H1 (cell line): ENCODE measurements around the gene UNC80.

ENCODE experiments used
- CBX5 ChIP-seq: fragments of 300-800, 300-1000 bp; sonication (generic); IDR thresholded peaks from 2 replicates; pipeline ENCODE4 v1.7.1; 2016; ENCODE audit warnings: antibody characterized with exemption, low read length, low read depth
- CEBPB ChIP-seq: IDR thresholded peaks from 2 replicates; pipeline ENCODE4 v1.6.1; 2012; ENCODE audit warnings: low read depth, low read length
- EP300 ChIP-seq, 2 experiments: IDR thresholded peaks; 1 replicate in 1 of 2; 2 replicates in 1 of 2; pipeline ENCODE4 v1.6.1; 2011 to 2012; ENCODE audit warnings: low read depth in 2 of 2, low read length in 2 of 2, mild to moderate bottlenecking in 2 of 2, borderline replicate concordance in 1 of 2, inconsistent platforms in 1 of 2, moderate library complexity in 1 of 2
- EZH2 ChIP-seq: fragments of 200-600 bp; sonication (generic); IDR thresholded peaks from 2 replicates; pipeline ENCODE4 v1.7.1; 2012; ENCODE audit warnings: low read depth, mild to moderate bottlenecking, moderate library complexity, low read length, inconsistent platforms; ENCODE audit not compliant: severe bottlenecking
- HDAC2 ChIP-seq, 2 experiments: fragments of 300-600 bp in 1 of 2; sonication (generic) in 1 of 2; IDR thresholded peaks; 2 replicates each; pipeline ENCODE4 v1.6.1; 2011 to 2012; ENCODE audit warnings: low read depth in 2 of 2, low read length in 2 of 2, mild to moderate bottlenecking in 2 of 2, moderate library complexity in 2 of 2, borderline replicate concordance in 1 of 2, inconsistent platforms in 1 of 2
- POLR2A ChIP-seq, 2 experiments: IDR thresholded peaks; 1 replicate in 1 of 2; 2 replicates in 1 of 2; pipeline ENCODE4 v1.6.1; 2011; ENCODE audit warnings: low read depth in 2 of 2, low read length in 2 of 2, mild to moderate bottlenecking in 2 of 2; ENCODE audit errors: control extremely low read depth in 1 of 2
- POLR2AphosphoS5 ChIP-seq: IDR thresholded peaks from 2 replicates; pipeline ENCODE4 v1.6.1; 2011; ENCODE audit warnings: low read depth, low read length
- SAP30 ChIP-seq: fragments of 300-600 bp; sonication (generic); IDR thresholded peaks from 2 replicates; pipeline ENCODE4 v1.7.1; 2012; ENCODE audit warnings: low read length, moderate library complexity, mild to moderate bottlenecking, inconsistent platforms; ENCODE audit not compliant: insufficient read depth, insufficient replicate concordance
- TAF1 ChIP-seq: IDR thresholded peaks from 2 replicates; pipeline ENCODE4 v1.6.1; 2011; ENCODE audit warnings: mild to moderate bottlenecking, low read depth, low read length
- TBP ChIP-seq: IDR thresholded peaks from 2 replicates; pipeline ENCODE4 v1.6.1; 2011; ENCODE audit warnings: low read depth, low read length, improper control_type of control experiment
- TEAD4 ChIP-seq: IDR thresholded peaks from 2 replicates; pipeline ENCODE4 v1.6.1; 2012; ENCODE audit warnings: low read depth, low read length, inconsistent platforms, mixed read lengths
- YY1 ChIP-seq: IDR thresholded peaks from 2 replicates; pipeline ENCODE4 v1.6.1; 2011; ENCODE audit warnings: low read depth, mild to moderate bottlenecking, low read length
- TF ChIP-seq, protein P1 (sequence below), 3 experiments: IDR thresholded peaks; 1 replicate in 2 of 3; 2 replicates in 1 of 3; pipeline versions ENCODE4 v1.5.1 to v1.6.1; 2011; ENCODE audit warnings: low read length in 3 of 3, mild to moderate bottlenecking in 3 of 3, inconsistent platforms in 2 of 3, low read depth in 1 of 3, moderate library complexity in 1 of 3; ENCODE audit not compliant: insufficient read depth in 1 of 3; ENCODE audit errors: control extremely low read depth in 1 of 3
- TF ChIP-seq, protein P2 (sequence below): IDR thresholded peaks from 2 replicates; pipeline ENCODE4 v1.6.1; 2012; ENCODE audit warnings: inconsistent platforms

DNA sequence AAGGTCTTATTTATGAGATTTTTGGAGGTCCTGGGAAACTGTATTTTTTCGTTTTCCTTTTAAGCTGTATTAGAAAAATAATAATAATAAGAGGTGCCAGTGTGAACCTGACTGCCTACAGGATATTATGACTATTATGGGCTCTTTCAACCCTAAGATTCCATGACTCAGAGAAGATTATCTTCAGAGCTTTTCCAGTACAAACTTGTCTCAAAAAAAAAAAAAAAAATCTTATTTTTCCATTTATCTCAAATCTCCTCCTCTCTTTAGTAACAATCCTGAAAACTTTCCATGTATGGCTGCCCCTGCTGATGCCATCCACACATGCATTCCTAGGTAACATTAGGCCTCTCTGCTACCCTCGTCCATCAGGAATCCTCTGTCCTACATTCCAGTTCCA, 194.1 kb downstream of the UNC80 start:
- TF ChIP-seq HDAC2 (IDR thresholded peaks at IDR 0.05; ENCODE audit: borderline replicate concordance in 1 of 2, low read depth in 2 of 2, low read length in 2 of 2) (no peak), YY1 (no peak), EP300 (IDR thresholded peaks at IDR 0.05; ENCODE audit: borderline replicate concordance in 1 of 2, low read depth in 2 of 2, low read length in 2 of 2) (no peak), CBX5 (no peak), SAP30 (no peak), POLR2A (IDR thresholded peaks at IDR 0.05; ENCODE audit: control extremely low read depth in 1 of 2, low read depth in 2 of 2, low read length in 2 of 2) (no peak), EZH2 (no peak), TEAD4 (no peak), CEBPB (no peak), POLR2AphosphoS5 (no peak), TAF1 (no peak), TBP (no peak)
- TF ChIP-seq, protein P1, sequence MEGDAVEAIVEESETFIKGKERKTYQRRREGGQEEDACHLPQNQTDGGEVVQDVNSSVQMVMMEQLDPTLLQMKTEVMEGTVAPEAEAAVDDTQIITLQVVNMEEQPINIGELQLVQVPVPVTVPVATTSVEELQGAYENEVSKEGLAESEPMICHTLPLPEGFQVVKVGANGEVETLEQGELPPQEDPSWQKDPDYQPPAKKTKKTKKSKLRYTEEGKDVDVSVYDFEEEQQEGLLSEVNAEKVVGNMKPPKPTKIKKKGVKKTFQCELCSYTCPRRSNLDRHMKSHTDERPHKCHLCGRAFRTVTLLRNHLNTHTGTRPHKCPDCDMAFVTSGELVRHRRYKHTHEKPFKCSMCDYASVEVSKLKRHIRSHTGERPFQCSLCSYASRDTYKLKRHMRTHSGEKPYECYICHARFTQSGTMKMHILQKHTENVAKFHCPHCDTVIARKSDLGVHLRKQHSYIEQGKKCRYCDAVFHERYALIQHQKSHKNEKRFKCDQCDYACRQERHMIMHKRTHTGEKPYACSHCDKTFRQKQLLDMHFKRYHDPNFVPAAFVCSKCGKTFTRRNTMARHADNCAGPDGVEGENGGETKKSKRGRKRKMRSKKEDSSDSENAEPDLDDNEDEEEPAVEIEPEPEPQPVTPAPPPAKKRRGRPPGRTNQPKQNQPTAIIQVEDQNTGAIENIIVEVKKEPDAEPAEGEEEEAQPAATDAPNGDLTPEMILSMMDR (IDR thresholded peaks at IDR 0.05; ENCODE audit: control extremely low read depth in 1 of 3, insufficient read depth in 1 of 3, low read depth in 1 of 3, low read length in 3 of 3): no peak
- TF ChIP-seq, protein P2, sequence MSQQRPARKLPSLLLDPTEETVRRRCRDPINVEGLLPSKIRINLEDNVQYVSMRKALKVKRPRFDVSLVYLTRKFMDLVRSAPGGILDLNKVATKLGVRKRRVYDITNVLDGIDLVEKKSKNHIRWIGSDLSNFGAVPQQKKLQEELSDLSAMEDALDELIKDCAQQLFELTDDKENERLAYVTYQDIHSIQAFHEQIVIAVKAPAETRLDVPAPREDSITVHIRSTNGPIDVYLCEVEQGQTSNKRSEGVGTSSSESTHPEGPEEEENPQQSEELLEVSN: no peak
